ENCODE measurements around the gene HSPA12B. TPM values are rescaled to one million over a fixed set of nuclear protein-coding genes. Genes with fewer than 3 reads are reported as not detected.

HSPA12B gene
- total RNA-seq, 6 donors from 2014 or later: 18.4 to 53.7 (median 21.5) TPM

GRCh38 chr20:3729811-3730540, 2.5 kb upstream of the HSPA12B start:
- Histone ChIP-seq H3K4me1 (peaks cover 26 to 52% (median 39%) of the 10 kb centered on the region in 4 donors), H3K27ac (peak overlapping the region; percentile 48 to 89 (median 59)), H3K9me3 (no peaks in the 10 kb centered on the region), H3K27me3 (peaks cover 0 to 13% (median 2%) of the 10 kb centered on the region in 4 donors), H3K4me3 (no peak overlapping the region), H3K36me3 (no peaks in the 10 kb centered on the region)
- peak in 1 of 2 donors; percentile 5 for ATAC-seq (ENCODE audit: low FRiP score in 2 of 2)
- DNase-seq: no peak
- WGBS, 2 donors: 54 to 65% methylated on average over 7 to 8 of the region's 8 CpGs
- TF ChIP-seq POLR2A (IDR thresholded peaks at IDR 0.05): no peak
- TF ChIP-seq EP300 (IDR thresholded peaks at IDR 0.05): peak in 1 of 4 donors; percentile 10
- TF ChIP-seq POLR2AphosphoS5 (IDR thresholded peaks at IDR 0.05): peak in 1 of 2 donors; percentile 30

GRCh38 chr20:3730803-3731672, 1.4 kb upstream of the HSPA12B start:
- ATAC-seq (ENCODE audit: low FRiP score in 2 of 2) (no peak), DNase-seq (no peak)
- H3K4me3 ChIP-seq: no peak overlapping the region
- H3K27me3 ChIP-seq: peaks cover 0 to 13% (median 2%) of the 10 kb centered on the region in 4 donors
- TF ChIP-seq POLR2A (IDR thresholded peaks at IDR 0.05): no peak
- no peak for TF ChIP-seq EP300 (IDR thresholded peaks at IDR 0.05)
- no peak for TF ChIP-seq POLR2AphosphoS5 (IDR thresholded peaks at IDR 0.05)
- no peak for TF ChIP-seq CTCF (IDR thresholded peaks at IDR 0.05)
- WGBS, 2 donors: 83 to 87% methylated on average over 11 to 12 of the region's 12 CpGs
- H3K4me1 ChIP-seq: peaks cover 37 to 62% (median 45%) of the 10 kb centered on the region in 4 donors
- H3K36me3 ChIP-seq: peaks cover 0 to 2% (median 0%) of the 10 kb centered on the region in 4 donors
- peak overlapping the region; percentile 35 to 89 (median 81) for H3K27ac ChIP-seq
- no peaks in the 10 kb centered on the region for H3K9me3 ChIP-seq

- WGBS, 2 donors: 80 to 89% methylated on average over 5 to 13 of the region's 16 CpGs
- TF ChIP-seq POLR2A (IDR thresholded peaks at IDR 0.05) (no peak), CTCF (IDR thresholded peaks at IDR 0.05) (no peak), EP300 (IDR thresholded peaks at IDR 0.05) (no peak), POLR2AphosphoS5 (IDR thresholded peaks at IDR 0.05) (no peak)
- Histone ChIP-seq H3K4me1 (peaks cover 43 to 65% (median 53%) of the 10 kb centered on the region in 4 donors), H3K36me3 (peaks cover 0 to 7% (median 0%) of the 10 kb centered on the region in 4 donors), H3K27ac (peak overlapping the region; percentile 80 to 89 (median 83)), H3K9me3 (no peaks in the 10 kb centered on the region), H3K4me3 (peak overlapping the region in 2 of 4 donors; percentile 53 to 57), H3K27me3 (peaks cover 0 to 13% (median 2%) of the 10 kb centered on the region in 4 donors)
- ATAC-seq (ENCODE audit: low FRiP score in 2 of 2) (no peak), DNase-seq (no peak)
Observed at GRCh38 chr20:3731944-3732326, 550 bp upstream of the HSPA12B start.

DNA sequence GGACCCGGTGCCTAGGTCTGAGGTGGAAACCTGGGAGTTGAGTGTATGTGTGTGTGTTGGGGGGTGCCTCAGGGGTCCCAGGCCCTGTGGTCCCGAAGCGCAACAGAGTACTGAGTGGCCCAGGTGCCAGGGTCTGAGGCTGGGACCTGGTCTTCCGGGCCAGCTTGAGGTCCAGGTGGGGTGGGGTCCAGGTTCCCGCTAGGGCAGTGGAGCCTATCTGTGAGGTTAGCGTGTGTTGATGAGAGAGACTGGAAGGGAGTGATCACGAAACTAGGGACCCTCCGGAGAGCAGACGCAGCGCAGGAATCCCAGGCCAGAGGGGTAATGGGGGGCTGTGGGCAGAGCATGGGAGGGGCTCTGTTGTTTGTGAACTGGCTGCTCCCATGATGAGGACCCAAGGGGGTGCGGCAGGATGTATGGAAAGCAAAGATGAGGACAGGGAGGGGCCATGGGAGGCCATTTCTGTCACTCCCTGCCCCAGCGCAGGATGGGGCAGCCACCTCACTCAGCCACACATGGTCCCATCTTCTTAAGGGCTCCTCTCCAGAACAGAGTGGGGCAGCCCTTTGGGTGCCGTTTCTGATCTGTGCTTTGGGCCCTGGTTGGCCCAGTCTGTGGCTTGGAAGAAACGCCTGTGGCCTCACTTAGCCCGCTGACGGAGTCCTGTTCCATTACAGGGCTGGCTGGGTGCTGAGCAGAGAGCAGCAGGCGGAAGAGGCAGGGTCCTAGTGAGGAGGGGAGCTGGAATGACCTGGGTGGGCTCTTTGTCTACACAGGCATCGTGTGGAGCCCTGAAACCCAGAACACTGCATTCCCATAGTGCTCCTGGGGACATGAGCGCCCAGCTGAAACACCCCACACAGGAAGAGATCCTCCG, 872 bp downstream of the HSPA12B start:
- peaks cover 0 to 13% (median 2%) of the 10 kb centered on the region in 4 donors for H3K27me3 ChIP-seq
- TF ChIP-seq POLR2AphosphoS5 (IDR thresholded peaks at IDR 0.05): no peak
- no peak for TF ChIP-seq CTCF (IDR thresholded peaks at IDR 0.05)
- no peak for TF ChIP-seq POLR2A (IDR thresholded peaks at IDR 0.05)
- peak overlapping the region; percentile 52 to 58 (median 55) for H3K4me3 ChIP-seq
- H3K4me1 ChIP-seq: peaks cover 52 to 68% (median 58%) of the 10 kb centered on the region in 4 donors
- peak overlapping the region; percentile 80 to 89 (median 84) for H3K27ac ChIP-seq
- DNase-seq: no peak
- peak in 1 of 2 donors; percentile 15 for ATAC-seq (ENCODE audit: low FRiP score in 2 of 2)
- no peaks in the 10 kb centered on the region for H3K9me3 ChIP-seq
- WGBS, 2 donors: 71 to 91% methylated on average over 13 to 19 of the region's 20 CpGs
- H3K36me3 ChIP-seq: peaks cover 0 to 7% (median 0%) of the 10 kb centered on the region in 4 donors

Measured in upper lobe of left lung (tissue), 6 donors.